ENCODE measurements around the gene NUF2. TPM values are rescaled to one million over a fixed set of nuclear protein-coding genes. Genes with fewer than 3 reads are reported as not detected.

The NUF2 gene
- total RNA-seq, 1 donor from 2014 or later = 6.0 TPM

DNA sequence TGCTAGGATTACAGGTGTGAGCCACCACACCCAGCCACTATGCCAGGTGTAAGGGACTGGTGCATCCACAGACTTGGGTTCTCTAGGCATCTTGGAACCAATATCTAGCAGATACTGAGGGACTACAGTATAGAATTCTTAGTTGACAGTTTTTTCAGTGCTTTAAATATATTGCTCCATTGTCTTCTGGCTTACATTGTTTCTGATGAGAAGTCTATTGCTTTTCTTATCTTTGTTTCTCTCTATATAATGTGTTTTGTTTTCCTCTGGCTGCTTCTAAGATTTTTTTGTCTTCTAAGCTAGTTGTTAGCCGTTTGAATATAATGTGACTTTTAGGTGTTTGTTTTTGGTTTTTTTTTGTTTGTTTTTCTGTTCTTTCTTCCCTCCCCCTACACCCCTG, 13.5 kb downstream of the NUF2 start:
- no peaks in the 10 kb centered on the region for H3K4me1 Mint-ChIP-seq (ENCODE audit: unreplicated experiment)
- no peak overlapping the region for H3K4me3 Mint-ChIP-seq (ENCODE audit: unreplicated experiment)
- H3K27me3 Mint-ChIP-seq (ENCODE audit: unreplicated experiment) = no peaks in the 10 kb centered on the region
- no peaks in the 10 kb centered on the region for H3K9me3 Mint-ChIP-seq (ENCODE audit: unreplicated experiment)
- H3K36me3 Mint-ChIP-seq (ENCODE audit: low read depth, unreplicated experiment) = no peaks in the 10 kb centered on the region
- no peak overlapping the region for H3K27ac Mint-ChIP-seq (ENCODE audit: unreplicated experiment)
- no peak for DNase-seq (ENCODE audit: low spot score)
- TF ChIP-seq, protein P1, sequence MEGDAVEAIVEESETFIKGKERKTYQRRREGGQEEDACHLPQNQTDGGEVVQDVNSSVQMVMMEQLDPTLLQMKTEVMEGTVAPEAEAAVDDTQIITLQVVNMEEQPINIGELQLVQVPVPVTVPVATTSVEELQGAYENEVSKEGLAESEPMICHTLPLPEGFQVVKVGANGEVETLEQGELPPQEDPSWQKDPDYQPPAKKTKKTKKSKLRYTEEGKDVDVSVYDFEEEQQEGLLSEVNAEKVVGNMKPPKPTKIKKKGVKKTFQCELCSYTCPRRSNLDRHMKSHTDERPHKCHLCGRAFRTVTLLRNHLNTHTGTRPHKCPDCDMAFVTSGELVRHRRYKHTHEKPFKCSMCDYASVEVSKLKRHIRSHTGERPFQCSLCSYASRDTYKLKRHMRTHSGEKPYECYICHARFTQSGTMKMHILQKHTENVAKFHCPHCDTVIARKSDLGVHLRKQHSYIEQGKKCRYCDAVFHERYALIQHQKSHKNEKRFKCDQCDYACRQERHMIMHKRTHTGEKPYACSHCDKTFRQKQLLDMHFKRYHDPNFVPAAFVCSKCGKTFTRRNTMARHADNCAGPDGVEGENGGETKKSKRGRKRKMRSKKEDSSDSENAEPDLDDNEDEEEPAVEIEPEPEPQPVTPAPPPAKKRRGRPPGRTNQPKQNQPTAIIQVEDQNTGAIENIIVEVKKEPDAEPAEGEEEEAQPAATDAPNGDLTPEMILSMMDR (IDR thresholded peaks at IDR 0.05; ENCODE audit: unreplicated experiment) = no peak

DNA sequence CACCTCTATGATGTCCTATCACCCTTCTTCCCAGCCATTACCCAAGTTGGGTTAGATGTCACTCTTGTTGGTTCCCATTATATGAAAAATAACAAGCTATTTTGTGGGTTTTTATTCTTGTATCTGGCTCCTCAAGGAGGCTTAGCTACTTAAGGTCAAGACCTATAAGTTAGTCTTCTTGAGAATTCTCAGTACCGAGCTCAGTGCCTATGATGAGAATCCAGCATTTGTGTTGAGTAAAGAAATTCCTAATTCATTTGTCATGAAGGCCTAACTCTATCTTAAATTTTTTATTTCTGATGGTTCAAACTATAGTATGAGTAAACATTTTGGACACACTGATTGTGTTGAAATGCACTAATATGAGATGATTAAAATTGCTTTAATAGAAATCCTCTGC, 15.9 kb downstream of the NUF2 start:
- TF ChIP-seq, protein P1 (IDR thresholded peaks at IDR 0.05; ENCODE audit: unreplicated experiment) = no peak
- no peaks in the 10 kb centered on the region for H3K36me3 Mint-ChIP-seq (ENCODE audit: low read depth, unreplicated experiment)
- H3K4me3 Mint-ChIP-seq (ENCODE audit: unreplicated experiment) = no peak overlapping the region
- no peaks in the 10 kb centered on the region for H3K27me3 Mint-ChIP-seq (ENCODE audit: unreplicated experiment)
- no peak overlapping the region for H3K27ac Mint-ChIP-seq (ENCODE audit: unreplicated experiment)
- no peaks in the 10 kb centered on the region for H3K4me1 Mint-ChIP-seq (ENCODE audit: unreplicated experiment)
- DNase-seq (ENCODE audit: low spot score) = no peak
- H3K9me3 Mint-ChIP-seq (ENCODE audit: unreplicated experiment) = no peaks in the 10 kb centered on the region

DNA sequence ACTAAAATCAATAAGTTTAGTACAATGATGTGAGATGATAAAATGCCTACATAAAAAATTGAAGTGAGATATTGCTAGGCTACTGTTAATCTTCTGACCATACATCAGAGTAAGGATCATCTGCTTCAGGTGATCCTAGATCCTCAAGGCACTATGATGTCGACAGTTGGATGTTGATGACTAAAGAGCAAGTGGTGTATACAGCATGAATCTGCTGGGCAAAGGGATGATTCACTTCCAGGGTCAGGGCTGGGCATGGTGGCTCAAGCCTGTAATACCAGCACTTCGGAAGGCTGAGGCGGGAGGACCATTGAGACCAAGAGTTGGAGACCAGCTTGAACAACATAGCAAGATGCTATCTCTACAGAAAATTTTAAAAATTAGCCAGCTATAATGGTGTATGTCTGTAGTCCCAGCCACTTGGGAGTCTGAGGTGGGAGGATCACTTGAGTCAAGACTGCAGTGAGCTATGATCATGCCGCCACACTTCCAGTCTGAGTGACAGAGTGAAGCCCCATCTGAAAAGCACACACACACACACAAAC, 24.6 kb downstream of the NUF2 start:
- Mint-ChIP-seq H3K27ac (ENCODE audit: unreplicated experiment) (no peak overlapping the region), H3K4me3 (ENCODE audit: unreplicated experiment) (no peak overlapping the region), H3K9me3 (ENCODE audit: unreplicated experiment) (no peaks in the 10 kb centered on the region), H3K4me1 (ENCODE audit: unreplicated experiment) (no peaks in the 10 kb centered on the region), H3K27me3 (ENCODE audit: unreplicated experiment) (no peaks in the 10 kb centered on the region), H3K36me3 (ENCODE audit: low read depth, unreplicated experiment) (no peaks in the 10 kb centered on the region)
- DNase-seq (ENCODE audit: low spot score) = no peak
- TF ChIP-seq, protein P1 (IDR thresholded peaks at IDR 0.05; ENCODE audit: unreplicated experiment) = no peak

DNA sequence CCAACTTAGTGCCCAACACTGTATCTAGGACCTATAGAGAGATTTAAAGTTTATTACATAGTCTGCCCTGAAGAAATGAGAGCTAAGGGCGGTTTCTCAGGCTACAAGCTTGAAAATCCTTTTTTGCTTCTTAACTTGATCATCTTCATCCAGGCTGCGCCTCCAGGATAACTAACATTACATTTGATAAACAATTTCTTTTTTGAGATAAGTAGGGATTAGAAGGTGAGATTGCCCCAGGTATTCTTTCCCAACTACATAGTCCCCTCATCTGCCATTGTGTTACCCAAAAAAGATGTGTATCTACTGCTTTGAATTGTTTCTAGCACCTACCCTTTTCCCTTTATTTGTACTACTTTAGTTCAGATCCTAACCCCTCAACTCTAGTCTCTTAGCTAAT, 25.4 kb downstream of the NUF2 start:
- Mint-ChIP-seq H3K9me3 (ENCODE audit: unreplicated experiment) (no peaks in the 10 kb centered on the region), H3K4me1 (ENCODE audit: unreplicated experiment) (no peaks in the 10 kb centered on the region), H3K36me3 (ENCODE audit: low read depth, unreplicated experiment) (no peaks in the 10 kb centered on the region), H3K27ac (ENCODE audit: unreplicated experiment) (no peak overlapping the region), H3K4me3 (ENCODE audit: unreplicated experiment) (no peak overlapping the region), H3K27me3 (ENCODE audit: unreplicated experiment) (peaks cover 1% of the 10 kb centered on the region)
- no peak for DNase-seq (ENCODE audit: low spot score)
- TF ChIP-seq, protein P1 (IDR thresholded peaks at IDR 0.05; ENCODE audit: unreplicated experiment) = no peak

DNA sequence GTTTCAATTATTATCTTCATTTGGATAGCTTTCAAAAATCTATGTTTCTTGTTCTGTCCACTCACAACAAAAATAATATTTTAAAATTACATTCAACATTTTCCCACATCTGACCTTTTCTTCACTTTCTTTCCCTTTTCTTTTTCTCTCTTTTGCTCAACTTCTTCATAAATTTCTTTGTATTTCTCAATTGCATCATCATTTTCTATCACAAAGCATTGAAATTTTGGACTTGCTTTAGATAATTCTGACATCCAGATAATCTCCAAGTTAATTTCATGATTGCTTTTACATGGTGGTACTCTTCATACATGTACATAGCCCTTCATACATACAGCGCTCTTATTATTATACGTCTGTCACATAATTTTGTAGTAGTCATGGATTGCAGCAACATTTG, 30.2 kb downstream of the NUF2 start:
- H3K4me1 Mint-ChIP-seq (ENCODE audit: unreplicated experiment) = no peaks in the 10 kb centered on the region
- H3K9me3 Mint-ChIP-seq (ENCODE audit: unreplicated experiment) = no peaks in the 10 kb centered on the region
- DNase-seq (ENCODE audit: low spot score) = no peak
- TF ChIP-seq, protein P1 (IDR thresholded peaks at IDR 0.05; ENCODE audit: unreplicated experiment) = no peak
- peaks cover 1% of the 10 kb centered on the region for H3K27me3 Mint-ChIP-seq (ENCODE audit: unreplicated experiment)
- H3K27ac Mint-ChIP-seq (ENCODE audit: unreplicated experiment) = no peak overlapping the region
- no peaks in the 10 kb centered on the region for H3K36me3 Mint-ChIP-seq (ENCODE audit: low read depth, unreplicated experiment)
- H3K4me3 Mint-ChIP-seq (ENCODE audit: unreplicated experiment) = no peak overlapping the region

Measured in endothelial cell (in vitro differentiated cells).